ENCODE results near the gene DNER. TPM values are rescaled to one million over a fixed set of nuclear protein-coding genes. Genes with fewer than 3 reads are reported as not detected.
"Not testable (repeated sequence)": the region's sequence is repeated elsewhere in the genome, so short reads cannot be mapped to it uniquely, and the experiment has no call there.

Gene DNER
- polyA plus RNA-seq, 2 of the 4 experiments (the other 2 are of a cell fraction), result 0.34 to 4.2 TPM

- H3K9me3 ChIP-seq; FAIRE-seq; H3K4me2 ChIP-seq; POLR2A ChIA-PET; DNase-seq (ENCODE audit: low read depth in 1 of 2, low spot score in 1 of 2); H3K4me3 ChIP-seq; H3K27ac ChIP-seq; ATAC-seq; H3K4me1 ChIP-seq: not testable (repeated sequence)
- CTCF ChIA-PET, result interaction anchor here (1.8 kb wide), 1 partner anchor 23 kb away, joined by 4 read pairs; no protein-coding TSS in a partner anchor
- 93% methylated on average over 10 of the region's 10 CpGs for WGBS (ENCODE audit: missing lambda C conversion rate)
- peak; percentile 25; the same call in 1 of the 2 replicates for TF ChIP-seq ZC3H11A (IDR thresholded peaks at IDR 0.05)
These were observed 43.1 kb upstream of the DNER start for GRCh38 chr2:229757462-229757861.

DNA sequence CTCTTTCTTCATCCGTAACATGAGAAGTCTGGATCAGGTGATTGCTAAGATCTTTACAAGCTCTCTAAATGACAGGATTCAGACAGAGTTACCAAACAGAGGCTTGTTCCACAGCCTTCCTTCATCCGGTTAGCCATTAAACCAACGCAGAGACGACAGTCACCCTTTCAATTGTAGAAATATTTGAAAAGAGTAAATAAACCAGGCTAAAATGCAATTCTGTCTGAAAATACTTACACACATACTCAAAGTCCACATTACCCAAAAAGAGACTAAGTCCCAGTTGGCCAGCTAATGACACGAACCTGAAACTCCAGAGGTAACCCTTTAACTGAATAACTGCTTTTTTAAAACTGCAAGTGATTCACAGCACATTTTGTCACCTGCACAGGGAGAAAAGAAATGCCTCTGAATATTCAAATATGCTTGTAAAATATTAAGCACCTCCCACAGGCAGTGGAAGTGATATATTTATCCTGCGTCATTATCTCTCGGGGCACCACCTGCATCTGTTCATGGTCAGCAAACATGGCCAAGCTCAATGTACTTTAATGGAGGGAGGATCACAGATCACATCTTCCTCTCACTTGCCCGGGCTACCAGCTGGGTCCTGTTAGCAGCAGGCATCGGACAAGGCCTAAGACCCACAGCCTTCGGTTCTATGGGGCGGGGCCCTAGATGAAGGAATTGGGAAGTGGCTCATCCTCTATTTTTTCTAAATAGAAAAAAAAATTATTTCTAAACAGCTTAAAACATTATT, 38.8 kb upstream of the DNER start:
- CTCF ChIA-PET, result interaction anchor here (1.0 to 1.4 kb wide), 2 partner anchors 12 to 28 kb away, joined by 3 read pairs; no protein-coding TSS in a partner anchor
- H3K4me3 ChIP-seq, result no peak overlapping the region
- H3K9me3 ChIP-seq, result no peaks in the 10 kb centered on the region
- DNase-seq (ENCODE audit: low read depth in 1 of 2, low spot score in 1 of 2) (no peak), ATAC-seq (no peak; a peak in 1 of 6 replicates), FAIRE-seq (no peak)
- POLR2A ChIA-PET, result no interaction called here
- peak overlapping the region; percentile 21; the same call in 1 of the 3 replicates for H3K4me2 ChIP-seq
- TF ChIP-seq RFX5 (IDR thresholded peaks at IDR 0.05) (no peak), CEBPB (IDR thresholded peaks at IDR 0.05) (no peak), FOSB (CRISPR knock-in tag; IDR thresholded peaks at IDR 0.05) (no peak), SMC3 (IDR thresholded peaks at IDR 0.05) (no peak), SREBF2 (IDR thresholded peaks at IDR 0.05) (no peak), KDM5A (IDR thresholded peaks at IDR 0.05) (no peak), FOSL2 (IDR thresholded peaks at IDR 0.05) (no peak), FOSL2 (CRISPR knock-in tag; IDR thresholded peaks at IDR 0.05) (no peak), ZSCAN20 (CRISPR knock-in tag; IDR thresholded peaks at IDR 0.05) (no peak), ELK1 (IDR thresholded peaks at IDR 0.05; ENCODE audit: low read depth, low read length) (no peak), ZFP36 (IDR thresholded peaks at IDR 0.05; ENCODE audit: borderline replicate concordance, partially characterized antibody) (no peak), HOXB13 (CRISPR knock-in tag; IDR thresholded peaks at IDR 0.05; ENCODE audit: low read depth) (no peak), GATA3 (IDR thresholded peaks at IDR 0.05; ENCODE audit: borderline replicate concordance) (no peak), HOXA7 (CRISPR knock-in tag; IDR thresholded peaks at IDR 0.05) (no peak)
- TF ChIP-seq, protein P1, sequence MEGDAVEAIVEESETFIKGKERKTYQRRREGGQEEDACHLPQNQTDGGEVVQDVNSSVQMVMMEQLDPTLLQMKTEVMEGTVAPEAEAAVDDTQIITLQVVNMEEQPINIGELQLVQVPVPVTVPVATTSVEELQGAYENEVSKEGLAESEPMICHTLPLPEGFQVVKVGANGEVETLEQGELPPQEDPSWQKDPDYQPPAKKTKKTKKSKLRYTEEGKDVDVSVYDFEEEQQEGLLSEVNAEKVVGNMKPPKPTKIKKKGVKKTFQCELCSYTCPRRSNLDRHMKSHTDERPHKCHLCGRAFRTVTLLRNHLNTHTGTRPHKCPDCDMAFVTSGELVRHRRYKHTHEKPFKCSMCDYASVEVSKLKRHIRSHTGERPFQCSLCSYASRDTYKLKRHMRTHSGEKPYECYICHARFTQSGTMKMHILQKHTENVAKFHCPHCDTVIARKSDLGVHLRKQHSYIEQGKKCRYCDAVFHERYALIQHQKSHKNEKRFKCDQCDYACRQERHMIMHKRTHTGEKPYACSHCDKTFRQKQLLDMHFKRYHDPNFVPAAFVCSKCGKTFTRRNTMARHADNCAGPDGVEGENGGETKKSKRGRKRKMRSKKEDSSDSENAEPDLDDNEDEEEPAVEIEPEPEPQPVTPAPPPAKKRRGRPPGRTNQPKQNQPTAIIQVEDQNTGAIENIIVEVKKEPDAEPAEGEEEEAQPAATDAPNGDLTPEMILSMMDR (IDR thresholded peaks at IDR 0.05), result no peak
- no peaks in the 10 kb centered on the region for H3K4me1 ChIP-seq
- WGBS (ENCODE audit: missing lambda C conversion rate), result 74% methylated on average over 11 of the region's 11 CpGs
- no peak overlapping the region for H3K27ac ChIP-seq

DNA sequence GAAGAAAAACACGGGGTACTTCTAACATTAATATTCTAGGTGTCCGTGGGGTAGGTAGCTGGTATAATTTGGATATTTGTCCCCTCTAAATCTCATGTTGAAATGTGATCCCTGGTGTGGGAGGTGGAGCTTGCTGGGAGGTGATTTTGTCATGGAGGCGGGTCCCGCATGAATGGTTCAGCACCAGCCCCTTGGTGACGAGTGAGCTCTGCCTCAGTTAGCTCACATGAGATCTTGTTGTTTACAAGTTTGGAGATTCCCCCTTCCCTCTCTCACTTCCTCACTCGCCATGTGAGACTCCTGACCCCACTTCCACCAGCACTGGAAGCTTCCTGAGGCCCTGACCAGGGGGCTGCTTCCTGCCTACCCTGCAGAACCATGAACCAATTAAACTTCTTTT, 35.4 kb upstream of the DNER start:
- POLR2A ChIA-PET, result no interaction called here
- Histone ChIP-seq H3K4me2 (no peak overlapping the region), H3K4me3 (no peak overlapping the region), H3K9me3 (no peaks in the 10 kb centered on the region), H3K27ac (no peak overlapping the region), H3K4me1 (no peaks in the 10 kb centered on the region)
- TF ChIP-seq BCL3 (IDR thresholded peaks at IDR 0.05) (no peak), RAD21 (conservative IDR thresholded peaks at IDR 0.05 in 1 of 2, IDR thresholded peaks at IDR 0.05 in 1 of 2) (no peak), KDM5A (IDR thresholded peaks at IDR 0.05) (no peak), HOXB13 (CRISPR knock-in tag; IDR thresholded peaks at IDR 0.05; ENCODE audit: low read depth) (no peak), JUN (IDR thresholded peaks at IDR 0.05) (no peak), NPAS2 (CRISPR knock-in tag; IDR thresholded peaks at IDR 0.05; ENCODE audit: borderline replicate concordance) (no peak)
- WGBS (ENCODE audit: missing lambda C conversion rate), result 86% methylated on average over 6 of the region's 6 CpGs
- DNase-seq (ENCODE audit: low read depth in 1 of 2, low spot score in 1 of 2) (no peak), FAIRE-seq (no peak), ATAC-seq (no peak)
- CTCF ChIA-PET, result interaction anchor here (2.2 kb wide), 1 partner anchor 9 kb away, joined by 7 read pairs; no protein-coding TSS in a partner anchor
